Right hindlimb (tissue), 1 donor: ENCODE results near the gene DDX55.
A peak's percentile ranks its signal among the peaks of the same experiment; 100 is the strongest.

Experiments used
- DNase-seq: peaks from one replicate; pipeline ENCODE4 v3.0.0-alpha.2; 2018

The DDX55 gene

GRCh38 chr12:123614531-123614930 is 12.6 kb downstream of the DDX55 start:
- no peak for DNase-seq

GRCh38 chr12:123617144-123617543 is 15.2 kb downstream of the DDX55 start:
- DNase-seq, result no peak

- DNase-seq, result no peak
These were observed 15.7 kb downstream of the DDX55 start for GRCh38 chr12:123617580-123617979.

DNA sequence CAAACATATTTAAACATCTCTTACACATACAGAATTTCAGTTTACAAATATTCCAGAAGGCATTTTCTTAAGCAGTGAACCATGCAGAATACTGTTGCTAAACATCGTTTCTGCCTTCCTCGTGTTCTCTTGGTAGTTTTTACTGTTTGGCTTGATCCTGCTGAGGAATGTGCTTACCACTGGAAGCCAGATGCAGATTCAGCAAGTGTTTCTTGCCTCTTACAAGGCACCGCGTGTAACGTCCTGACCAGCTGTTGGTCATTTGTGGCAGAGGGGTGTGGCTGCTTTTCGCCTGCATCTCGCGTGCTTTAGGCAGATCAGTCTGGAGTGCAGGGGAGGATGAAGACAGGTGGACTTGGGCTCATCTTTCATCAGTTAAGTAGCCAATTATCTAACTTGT is 19.2 kb downstream of the DDX55 start:
- DNase-seq, result no peak

DNA sequence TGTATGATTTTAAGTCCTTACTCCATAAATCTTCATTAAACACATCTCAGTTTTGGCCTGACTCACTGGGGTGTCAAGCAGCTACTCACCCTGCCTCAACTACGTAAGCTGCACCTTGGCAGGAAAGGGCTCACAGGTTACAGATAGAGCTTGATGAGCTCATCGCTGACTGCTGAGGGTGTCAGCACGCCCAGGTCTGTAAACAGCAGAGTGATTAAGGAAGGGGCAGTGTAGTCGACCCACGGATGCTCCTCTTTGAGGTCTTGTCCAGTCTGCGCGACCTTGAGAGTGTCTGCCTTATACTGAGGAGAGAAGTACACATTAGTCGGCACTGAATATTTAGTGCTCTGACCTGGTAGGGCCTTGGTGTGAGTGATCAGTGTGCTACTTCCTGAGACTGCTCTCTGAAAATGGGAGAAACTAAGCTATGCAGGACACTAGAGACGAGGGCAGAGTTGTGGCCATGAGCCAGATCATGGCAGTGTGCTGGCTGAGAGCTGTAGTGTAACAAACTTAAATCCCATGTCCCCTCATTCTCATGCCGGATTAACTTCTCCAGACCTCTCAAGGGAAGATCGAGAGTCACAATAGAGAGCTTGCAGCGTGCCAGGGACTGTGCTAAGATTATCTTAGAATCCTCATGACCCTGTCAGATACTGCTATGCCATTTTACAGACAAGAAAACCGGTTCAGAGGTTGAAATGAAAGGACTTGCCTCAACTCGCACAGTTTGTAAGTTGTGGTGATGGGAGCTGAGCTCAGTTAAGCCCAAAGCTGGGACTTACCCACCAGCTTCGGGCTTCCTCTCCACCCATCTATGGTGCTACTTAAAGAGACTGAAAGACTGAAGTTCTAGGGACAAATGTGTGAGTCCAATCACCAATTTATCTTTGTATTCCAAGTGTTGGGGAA is 20.0 kb downstream of the DDX55 start:
- DNase-seq, result no peak

GRCh38 chr12:123633379-123634141 is 31.7 kb downstream of the DDX55 start, which contains the start of the genes EIF2B1 and GTF2H3:
Gene EIF2B1 (minus strand): TSS chr12:123633686. CDS start chr12:123633557, 129 bp downstream.
Gene GTF2H3 (plus strand): TSS chr12:123633829. CDS start chr12:123633860, 31 bp downstream.
- peak; percentile 99 for DNase-seq

DNA sequence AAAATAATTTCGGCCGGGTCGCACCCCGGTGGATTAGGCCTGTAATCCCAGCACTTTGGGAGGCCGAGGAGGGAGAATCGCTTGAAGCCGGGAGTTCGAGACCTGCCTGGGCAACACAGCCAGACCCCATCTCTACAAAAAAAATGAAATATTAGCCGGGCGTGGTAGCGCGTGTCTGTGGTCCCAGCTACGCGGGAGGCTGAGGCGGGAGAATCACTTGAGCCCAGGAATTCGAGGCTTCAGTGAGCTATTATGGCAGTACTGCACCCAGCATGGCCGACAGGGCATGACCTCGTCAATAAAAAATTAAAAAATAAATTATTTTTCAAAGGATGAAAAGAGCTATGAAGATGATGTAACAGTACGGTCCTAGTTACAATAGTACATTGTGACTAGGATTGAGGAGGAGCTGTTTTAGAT is 32.3 kb downstream of the DDX55 start:
- DNase-seq, result no peak

DNA sequence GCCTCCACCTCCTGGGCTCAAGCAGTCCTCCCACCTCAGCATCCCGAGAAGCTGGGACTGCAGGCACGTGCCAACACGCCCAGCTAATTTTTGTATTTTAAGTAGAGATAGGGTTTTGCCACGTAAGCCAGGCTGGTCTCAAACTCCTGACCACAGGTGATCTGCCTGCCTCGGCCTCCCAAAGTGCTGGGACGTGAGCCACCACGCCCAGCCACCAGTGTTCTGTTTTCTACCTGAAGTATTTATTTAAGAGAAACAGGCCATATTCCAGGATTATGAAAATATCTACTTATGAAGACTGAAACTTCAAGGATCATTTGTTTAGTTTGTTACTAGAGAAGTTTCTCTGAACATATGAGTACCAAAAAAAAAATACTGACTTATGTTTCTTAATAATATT is 42.0 kb downstream of the DDX55 start:
- DNase-seq, result no peak

- no peak for DNase-seq
These were observed 43.5 kb downstream of the DDX55 start for GRCh38 chr12:123645380-123645779.

- no peak for DNase-seq
These were observed 44.0 kb downstream of the DDX55 start for GRCh38 chr12:123645878-123646277.

- no peak for DNase-seq
These were observed 46.5 kb downstream of the DDX55 start for GRCh38 chr12:123648401-123648800.

GRCh38 chr12:123654129-123654701 is 52.3 kb downstream of the DDX55 start:
- no peak for DNase-seq

GRCh38 chr12:123655420-123655819 is 53.5 kb downstream of the DDX55 start:
- DNase-seq, result no peak

GRCh38 chr12:123656392-123656791 is 54.5 kb downstream of the DDX55 start:
- no peak for DNase-seq

DNA sequence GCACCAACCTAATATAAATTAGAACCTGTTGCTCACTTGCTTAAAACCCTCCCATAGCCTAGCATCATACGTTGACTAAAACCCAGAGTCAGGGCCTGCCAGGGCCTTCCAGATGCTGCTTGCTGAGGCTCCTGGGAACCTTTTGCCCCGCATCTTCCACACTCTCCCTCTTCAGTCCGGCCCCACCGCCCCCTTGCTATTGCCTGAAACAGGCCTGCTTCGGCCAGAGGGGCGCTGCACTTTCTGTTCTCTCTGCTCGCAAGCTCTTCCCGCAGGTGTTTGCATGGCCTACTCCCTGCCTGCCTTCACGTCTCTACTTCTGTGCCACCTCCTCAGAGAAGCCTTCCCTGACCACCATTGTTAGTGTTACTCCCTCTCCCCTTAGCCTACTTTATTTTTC is 55.3 kb downstream of the DDX55 start:
- DNase-seq, result no peak

- DNase-seq, result no peak
These were observed 58.3 kb downstream of the DDX55 start for GRCh38 chr12:123659996-123660727.

- DNase-seq, result no peak
These were observed 65.9 kb downstream of the DDX55 start for GRCh38 chr12:123667771-123668170.
